ENCODE results near the gene FOXE3.

DNA sequence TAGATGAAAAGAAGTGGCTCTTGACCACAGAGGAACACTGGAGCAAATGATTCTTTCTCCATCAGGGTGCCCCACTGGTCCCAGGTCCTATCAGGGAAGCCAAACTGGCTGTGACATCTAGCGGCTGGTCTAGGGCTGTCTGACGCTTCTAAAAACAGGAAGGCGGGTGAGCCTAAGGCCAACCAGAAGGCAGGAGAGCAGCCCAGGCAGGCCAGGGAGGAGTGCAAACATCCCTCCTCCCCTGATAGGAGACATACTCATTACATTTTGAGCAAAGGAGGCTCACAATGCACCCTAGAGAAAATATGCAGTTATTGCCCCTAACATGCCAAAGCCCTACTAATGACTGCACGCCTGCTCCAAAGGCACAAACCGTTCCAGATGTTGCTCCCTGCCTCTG is 10.4 kb upstream of the FOXE3 start:
- TF ChIP-seq CTCF (IDR thresholded peaks at IDR 0.05; ENCODE audit: low read depth, low read length, poor library complexity, severe bottlenecking) (no peak), EZH2phosphoT487 (IDR thresholded peaks at IDR 0.05; ENCODE audit: borderline replicate concordance, low read length) (no peak)
